ENCODE results near the gene ACVRL1. TPM values are rescaled to one million over a fixed set of nuclear protein-coding genes. Genes with fewer than 3 reads are reported as not detected.

ACVRL1 gene
- total and polyA plus RNA-seq, 9 of the 15 experiments (the other 6 are each of a cell fraction or from before 2014, with no cell fraction given) = 0.07 to 1.4 (median 0.30) TPM

DNA sequence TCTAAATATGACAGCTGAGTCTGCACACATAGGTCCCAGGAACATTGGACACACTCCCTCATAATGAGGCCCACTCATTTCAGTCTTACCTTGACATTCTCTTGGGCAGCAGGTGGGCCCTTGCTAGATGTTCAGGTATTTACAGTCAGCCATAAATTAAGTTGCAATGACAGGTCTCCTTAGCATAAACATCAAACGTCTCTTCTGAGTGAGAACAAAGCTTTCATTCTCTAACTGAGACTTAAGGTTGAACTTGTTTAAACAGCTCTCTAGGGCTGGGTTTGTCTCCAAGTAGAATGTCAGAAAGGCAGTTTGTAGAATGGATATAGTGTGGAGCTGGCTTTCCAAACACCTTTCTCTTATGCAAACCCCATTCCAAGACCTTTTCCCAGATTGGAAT is 54.5 kb downstream of the ACVRL1 start:
- WGBS (ENCODE audit: insufficient coverage, low coverage, missing lambda C conversion rate) = 13% methylated on average over 1 of the region's 1 CpG
- Histone ChIP-seq H3K9me1 (ENCODE audit: control insufficient read depth, insufficient read depth, low read length) (no peaks in the 10 kb centered on the region), H3K4me3 (no peak overlapping the region), H3K4me1 (replicated peaks in 1 of 2; ENCODE audit: control insufficient read depth in 2 of 2, insufficient read depth in 2 of 2, low read length in 2 of 2) (no peaks in the 10 kb centered on the region; a peak in 1 of 5 replicates), H3K79me2 (ENCODE audit: control insufficient read depth, insufficient read depth, low read length) (peaks cover 5% of the 10 kb centered on the region; the same call in 1 of the 3 replicates), H3K27me3 (ENCODE audit: control insufficient read depth in 2 of 2, insufficient read depth in 2 of 2, low read length in 2 of 2) (no peaks in the 10 kb centered on the region), H3K9me3 (replicated peaks; ENCODE audit: control insufficient read depth, insufficient read depth, low read depth, low read length) (no peaks in the 10 kb centered on the region), H3K9ac (ENCODE audit: insufficient read depth in 1 of 2, low read depth in 2 of 2, low read length in 2 of 2) (no peak overlapping the region), H4K20me1 (replicated peaks; ENCODE audit: control insufficient read depth, insufficient read depth, low read length) (no peaks in the 10 kb centered on the region; the same call in 1 of the 2 replicates), H3K4me2 (ENCODE audit: insufficient read depth, low read length) (no peak overlapping the region), H3K36me3 (ENCODE audit: control insufficient read depth, insufficient read depth, low read length) (peaks cover 5% of the 10 kb centered on the region; the same call in 1 of the 3 replicates), H3K27ac (ENCODE audit: extremely low read depth, low read depth, low read length) (no peak overlapping the region), H2AFZ (ENCODE audit: low read depth, low read length) (no peak overlapping the region)
- ChIA-PET CTCF (ENCODE audit: low intra/inter-chr PET ratio) (no interaction called here), POLR2A (interaction anchor here (0.7 to 2.1 kb wide), 6 partner anchors 9 to 36 kb away, joined by 3 to 8 read pairs (median 4); partner anchors contain the start of gene ACVR1B)
- BruUV-seq (replicated peaks) = no TSS peak
- in situ Hi-C loops (cut with MboI) = no loop called here
- TF ChIP-seq, protein P1, sequence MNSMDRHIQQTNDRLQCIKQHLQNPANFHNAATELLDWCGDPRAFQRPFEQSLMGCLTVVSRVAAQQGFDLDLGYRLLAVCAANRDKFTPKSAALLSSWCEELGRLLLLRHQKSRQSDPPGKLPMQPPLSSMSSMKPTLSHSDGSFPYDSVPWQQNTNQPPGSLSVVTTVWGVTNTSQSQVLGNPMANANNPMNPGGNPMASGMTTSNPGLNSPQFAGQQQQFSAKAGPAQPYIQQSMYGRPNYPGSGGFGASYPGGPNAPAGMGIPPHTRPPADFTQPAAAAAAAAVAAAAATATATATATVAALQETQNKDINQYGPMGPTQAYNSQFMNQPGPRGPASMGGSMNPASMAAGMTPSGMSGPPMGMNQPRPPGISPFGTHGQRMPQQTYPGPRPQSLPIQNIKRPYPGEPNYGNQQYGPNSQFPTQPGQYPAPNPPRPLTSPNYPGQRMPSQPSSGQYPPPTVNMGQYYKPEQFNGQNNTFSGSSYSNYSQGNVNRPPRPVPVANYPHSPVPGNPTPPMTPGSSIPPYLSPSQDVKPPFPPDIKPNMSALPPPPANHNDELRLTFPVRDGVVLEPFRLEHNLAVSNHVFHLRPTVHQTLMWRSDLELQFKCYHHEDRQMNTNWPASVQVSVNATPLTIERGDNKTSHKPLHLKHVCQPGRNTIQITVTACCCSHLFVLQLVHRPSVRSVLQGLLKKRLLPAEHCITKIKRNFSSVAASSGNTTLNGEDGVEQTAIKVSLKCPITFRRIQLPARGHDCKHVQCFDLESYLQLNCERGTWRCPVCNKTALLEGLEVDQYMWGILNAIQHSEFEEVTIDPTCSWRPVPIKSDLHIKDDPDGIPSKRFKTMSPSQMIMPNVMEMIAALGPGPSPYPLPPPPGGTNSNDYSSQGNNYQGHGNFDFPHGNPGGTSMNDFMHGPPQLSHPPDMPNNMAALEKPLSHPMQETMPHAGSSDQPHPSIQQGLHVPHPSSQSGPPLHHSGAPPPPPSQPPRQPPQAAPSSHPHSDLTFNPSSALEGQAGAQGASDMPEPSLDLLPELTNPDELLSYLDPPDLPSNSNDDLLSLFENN (IDR thresholded peaks at IDR 0.05; ENCODE audit: low read depth in 2 of 2, low read length in 2 of 2) = no peak
- TF ChIP-seq SUPT5H (IDR thresholded peaks at IDR 0.05) = no peak
- no peak for TF ChIP-seq RB1 (IDR thresholded peaks at IDR 0.05; ENCODE audit: low read depth)
- no peak for TF ChIP-seq DPF2 (IDR thresholded peaks at IDR 0.05)
- no peak for TF ChIP-seq MEF2D (tag; conservative IDR thresholded peaks at IDR 0.05; ENCODE audit: low read depth)
- TF ChIP-seq, protein P2, sequence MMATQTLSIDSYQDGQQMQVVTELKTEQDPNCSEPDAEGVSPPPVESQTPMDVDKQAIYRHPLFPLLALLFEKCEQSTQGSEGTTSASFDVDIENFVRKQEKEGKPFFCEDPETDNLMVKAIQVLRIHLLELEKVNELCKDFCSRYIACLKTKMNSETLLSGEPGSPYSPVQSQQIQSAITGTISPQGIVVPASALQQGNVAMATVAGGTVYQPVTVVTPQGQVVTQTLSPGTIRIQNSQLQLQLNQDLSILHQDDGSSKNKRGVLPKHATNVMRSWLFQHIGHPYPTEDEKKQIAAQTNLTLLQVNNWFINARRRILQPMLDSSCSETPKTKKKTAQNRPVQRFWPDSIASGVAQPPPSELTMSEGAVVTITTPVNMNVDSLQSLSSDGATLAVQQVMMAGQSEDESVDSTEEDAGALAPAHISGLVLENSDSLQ (IDR thresholded peaks at IDR 0.05) = peak; percentile 72
- TF ChIP-seq, protein P3, sequence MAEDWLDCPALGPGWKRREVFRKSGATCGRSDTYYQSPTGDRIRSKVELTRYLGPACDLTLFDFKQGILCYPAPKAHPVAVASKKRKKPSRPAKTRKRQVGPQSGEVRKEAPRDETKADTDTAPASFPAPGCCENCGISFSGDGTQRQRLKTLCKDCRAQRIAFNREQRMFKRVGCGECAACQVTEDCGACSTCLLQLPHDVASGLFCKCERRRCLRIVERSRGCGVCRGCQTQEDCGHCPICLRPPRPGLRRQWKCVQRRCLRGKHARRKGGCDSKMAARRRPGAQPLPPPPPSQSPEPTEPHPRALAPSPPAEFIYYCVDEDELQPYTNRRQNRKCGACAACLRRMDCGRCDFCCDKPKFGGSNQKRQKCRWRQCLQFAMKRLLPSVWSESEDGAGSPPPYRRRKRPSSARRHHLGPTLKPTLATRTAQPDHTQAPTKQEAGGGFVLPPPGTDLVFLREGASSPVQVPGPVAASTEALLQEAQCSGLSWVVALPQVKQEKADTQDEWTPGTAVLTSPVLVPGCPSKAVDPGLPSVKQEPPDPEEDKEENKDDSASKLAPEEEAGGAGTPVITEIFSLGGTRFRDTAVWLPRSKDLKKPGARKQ (CRISPR knock-in tag; IDR thresholded peaks at IDR 0.05) = no peak
- peak; percentile 56 for TF ChIP-seq MEIS2 (IDR thresholded peaks at IDR 0.05; ENCODE audit: partially characterized antibody)
- TF ChIP-seq, protein P4, sequence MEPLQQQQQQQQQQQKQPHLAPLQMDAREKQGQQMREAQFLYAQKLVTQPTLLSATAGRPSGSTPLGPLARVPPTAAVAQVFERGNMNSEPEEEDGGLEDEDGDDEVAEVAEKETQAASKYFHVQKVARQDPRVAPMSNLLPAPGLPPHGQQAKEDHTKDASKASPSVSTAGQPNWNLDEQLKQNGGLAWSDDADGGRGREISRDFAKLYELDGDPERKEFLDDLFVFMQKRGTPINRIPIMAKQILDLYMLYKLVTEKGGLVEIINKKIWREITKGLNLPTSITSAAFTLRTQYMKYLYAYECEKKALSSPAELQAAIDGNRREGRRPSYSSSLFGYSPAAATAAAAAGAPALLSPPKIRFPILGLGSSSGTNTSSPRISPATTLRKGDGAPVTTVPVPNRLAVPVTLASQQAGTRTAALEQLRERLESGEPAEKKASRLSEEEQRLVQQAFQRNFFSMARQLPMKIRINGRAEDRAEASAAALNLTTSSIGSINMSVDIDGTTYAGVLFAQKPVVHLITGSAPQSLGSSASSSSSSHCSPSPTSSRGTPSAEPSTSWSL (CRISPR knock-in tag; IDR thresholded peaks at IDR 0.05; ENCODE audit: borderline replicate concordance) = no peak
- no peak for ATAC-seq
- no peak for FAIRE-seq
- intact Hi-C loops (cut with micrococcal nuclease) = no loop called here
- no peak for DNase-seq (ENCODE audit: extremely low read depth in 1 of 4, low spot score in 3 of 4)
